ENCODE measurements around the gene FOXP1.

GRCh38 chr3:71276531-71276930 is 307.0 kb downstream of the FOXP1 start:
- TF ChIP-seq TAF1 (IDR thresholded peaks at IDR 0.05; ENCODE audit: borderline replicate concordance, insufficient read depth, low read length) = no peak
- no peak for TF ChIP-seq SIN3A (IDR thresholded peaks at IDR 0.05; ENCODE audit: borderline replicate concordance, insufficient read depth, low read length)
- no peak for TF ChIP-seq POLR2AphosphoS5 (IDR thresholded peaks at IDR 0.05; ENCODE audit: low read depth, low read length)
- no peak for TF ChIP-seq REST (IDR thresholded peaks at IDR 0.05; ENCODE audit: insufficient read depth in 1 of 2, low read depth in 2 of 2, low read length in 2 of 2)
- TF ChIP-seq FOXP2 (optimal IDR thresholded peaks at IDR 0.05; ENCODE audit: borderline replicate concordance, extremely low read depth, extremely low read length, insufficient read depth) = no peak
